ENCODE measurements around the gene ZNF385C.

Gene ZNF385C

DNA sequence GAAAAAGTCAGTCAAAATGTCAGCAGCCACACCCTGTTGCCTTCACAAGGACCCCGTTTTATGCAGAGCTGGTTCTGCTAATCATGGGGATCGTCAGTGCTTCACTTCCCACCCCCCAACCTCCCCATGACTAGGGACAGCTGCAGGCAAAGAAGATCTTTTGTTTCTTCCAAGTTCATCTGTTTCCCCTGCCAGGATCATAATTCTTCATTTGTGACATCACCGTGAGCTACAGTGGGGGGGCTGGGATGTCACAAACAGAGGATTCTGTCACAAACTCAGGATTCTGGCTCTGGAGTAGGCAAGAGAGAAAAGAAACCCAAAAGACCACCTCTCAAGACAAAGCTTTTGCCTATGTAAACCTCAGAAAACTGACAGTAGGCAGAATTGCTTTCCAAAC is 105.7 kb downstream of the ZNF385C start:
- H3K4me3 ChIP-seq (ENCODE audit: low read depth in 1 of 2, low read length in 2 of 2): no peak overlapping the region
- no peak overlapping the region for H3K27ac ChIP-seq (ENCODE audit: low read length)
- H3K36me3 ChIP-seq (ENCODE audit: insufficient read depth, low read length): peaks cover 94% of the 10 kb centered on the region
- H4K20me1 ChIP-seq (ENCODE audit: insufficient read depth, low read length): peaks cover 7% of the 10 kb centered on the region; the same call in 1 of the 2 replicates
- DNase-seq (no peak), ATAC-seq (ENCODE audit: insufficient read depth, low read depth) (no peak)
- no peaks in the 10 kb centered on the region for H3K27me3 ChIP-seq (ENCODE audit: insufficient read depth, low read length, poor library complexity)
- H3K4me2 ChIP-seq (ENCODE audit: insufficient read depth, low read length): no peak overlapping the region
- H3K4me1 ChIP-seq (ENCODE audit: insufficient read depth, low read length): no peaks in the 10 kb centered on the region
- no peak for TF ChIP-seq EZH2 (IDR thresholded peaks at IDR 0.05; ENCODE audit: borderline replicate concordance, low read depth, low read length, severe bottlenecking)
- TF ChIP-seq, protein P1, sequence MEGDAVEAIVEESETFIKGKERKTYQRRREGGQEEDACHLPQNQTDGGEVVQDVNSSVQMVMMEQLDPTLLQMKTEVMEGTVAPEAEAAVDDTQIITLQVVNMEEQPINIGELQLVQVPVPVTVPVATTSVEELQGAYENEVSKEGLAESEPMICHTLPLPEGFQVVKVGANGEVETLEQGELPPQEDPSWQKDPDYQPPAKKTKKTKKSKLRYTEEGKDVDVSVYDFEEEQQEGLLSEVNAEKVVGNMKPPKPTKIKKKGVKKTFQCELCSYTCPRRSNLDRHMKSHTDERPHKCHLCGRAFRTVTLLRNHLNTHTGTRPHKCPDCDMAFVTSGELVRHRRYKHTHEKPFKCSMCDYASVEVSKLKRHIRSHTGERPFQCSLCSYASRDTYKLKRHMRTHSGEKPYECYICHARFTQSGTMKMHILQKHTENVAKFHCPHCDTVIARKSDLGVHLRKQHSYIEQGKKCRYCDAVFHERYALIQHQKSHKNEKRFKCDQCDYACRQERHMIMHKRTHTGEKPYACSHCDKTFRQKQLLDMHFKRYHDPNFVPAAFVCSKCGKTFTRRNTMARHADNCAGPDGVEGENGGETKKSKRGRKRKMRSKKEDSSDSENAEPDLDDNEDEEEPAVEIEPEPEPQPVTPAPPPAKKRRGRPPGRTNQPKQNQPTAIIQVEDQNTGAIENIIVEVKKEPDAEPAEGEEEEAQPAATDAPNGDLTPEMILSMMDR (IDR thresholded peaks at IDR 0.05; ENCODE audit: borderline replicate concordance, extremely low read depth, low read length, poor library complexity, severe bottlenecking): no peak
- H3K79me2 ChIP-seq (ENCODE audit: insufficient read depth, low read length): 0 out of 2 replicates have a peak, but pooled peaks cover 5% of the 10 kb centered on the region
- H3K9me3 ChIP-seq (ENCODE audit: insufficient read depth, low read length, severe bottlenecking): no peaks in the 10 kb centered on the region
- no peak overlapping the region for H3K9ac ChIP-seq (ENCODE audit: low read depth, low read length)
- H2AFZ ChIP-seq (ENCODE audit: low read depth, low read length): no peak overlapping the region

DNA sequence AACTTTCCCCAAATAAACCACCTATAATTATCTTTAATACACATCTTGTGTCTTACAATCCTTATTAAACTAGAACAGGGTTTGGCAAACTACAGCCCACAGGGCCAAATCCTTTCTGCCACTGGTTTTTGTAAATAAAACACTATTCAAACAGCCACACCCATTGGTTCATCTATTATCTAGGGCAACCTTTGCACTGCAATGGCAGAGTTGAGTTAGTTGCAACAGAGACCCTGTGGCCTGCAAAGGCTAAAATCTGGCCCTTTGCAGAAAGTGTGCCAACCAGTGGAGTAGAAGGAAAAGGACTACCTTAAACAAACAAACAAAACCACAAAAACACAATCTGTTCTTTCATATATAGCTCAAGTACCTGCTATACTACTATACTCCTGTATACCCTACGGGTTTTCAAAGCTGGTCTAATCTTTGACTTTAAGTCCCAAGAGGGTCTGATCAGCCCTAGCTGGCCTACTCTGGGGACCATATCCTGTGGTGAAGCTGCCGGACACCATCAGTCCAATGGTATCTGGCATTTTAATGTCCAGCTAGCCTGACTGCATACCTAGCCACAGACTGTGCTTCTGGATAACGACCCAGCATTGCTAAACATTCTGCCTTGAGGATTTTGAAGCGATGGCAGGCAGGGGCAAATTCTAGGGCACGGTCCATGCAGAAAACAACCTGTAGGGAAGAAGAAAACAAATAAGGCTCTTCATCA is 108.4 kb downstream of the ZNF385C start:
- Histone ChIP-seq H3K27ac (ENCODE audit: low read length) (no peak overlapping the region), H4K20me1 (ENCODE audit: insufficient read depth, low read length) (0 out of 2 replicates have a peak, but pooled peaks cover 2% of the 10 kb centered on the region), H2AFZ (ENCODE audit: low read depth, low read length) (no peak overlapping the region), H3K36me3 (ENCODE audit: insufficient read depth, low read length) (peaks cover 93% of the 10 kb centered on the region), H3K4me3 (ENCODE audit: low read depth in 1 of 2, low read length in 2 of 2) (no peak overlapping the region), H3K4me2 (ENCODE audit: insufficient read depth, low read length) (no peak overlapping the region), H3K4me1 (ENCODE audit: insufficient read depth, low read length) (no peaks in the 10 kb centered on the region), H3K27me3 (ENCODE audit: insufficient read depth, low read length, poor library complexity) (no peaks in the 10 kb centered on the region), H3K79me2 (ENCODE audit: insufficient read depth, low read length) (0 out of 2 replicates have a peak, but pooled peaks cover 5% of the 10 kb centered on the region), H3K9me3 (ENCODE audit: insufficient read depth, low read length, severe bottlenecking) (no peaks in the 10 kb centered on the region), H3K9ac (ENCODE audit: low read depth, low read length) (no peak overlapping the region)
- no peak for ATAC-seq (ENCODE audit: insufficient read depth, low read depth)
- DNase-seq: no peak
- TF ChIP-seq, protein P1 (IDR thresholded peaks at IDR 0.05; ENCODE audit: borderline replicate concordance, extremely low read depth, low read length, poor library complexity, severe bottlenecking): no peak
- no peak for TF ChIP-seq EZH2 (IDR thresholded peaks at IDR 0.05; ENCODE audit: borderline replicate concordance, low read depth, low read length, severe bottlenecking)

DNA sequence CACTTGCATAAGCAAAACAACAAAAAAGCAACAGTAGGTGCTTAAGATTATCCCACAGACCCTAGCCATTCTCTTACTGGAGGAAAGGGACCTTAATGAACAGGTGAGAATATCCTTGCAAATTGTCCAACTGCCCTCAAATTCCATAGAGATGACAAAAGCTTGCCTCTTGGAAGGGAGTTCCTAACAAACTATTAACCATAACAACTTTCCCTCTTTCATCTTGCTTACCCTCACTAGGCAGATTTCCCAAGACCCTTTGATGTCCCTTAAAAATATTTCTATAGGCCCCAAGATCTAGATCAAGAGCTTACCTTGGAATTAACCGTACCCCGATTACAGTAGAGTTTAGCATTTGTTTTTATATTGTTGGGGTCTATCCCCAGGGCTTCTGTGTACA is 109.9 kb downstream of the ZNF385C start:
- Histone ChIP-seq H3K4me2 (ENCODE audit: insufficient read depth, low read length) (no peak overlapping the region), H3K36me3 (ENCODE audit: insufficient read depth, low read length) (peaks cover 96% of the 10 kb centered on the region), H3K79me2 (ENCODE audit: insufficient read depth, low read length) (0 out of 2 replicates have a peak, but pooled peaks cover 5% of the 10 kb centered on the region), H3K4me1 (ENCODE audit: insufficient read depth, low read length) (no peaks in the 10 kb centered on the region), H3K27ac (ENCODE audit: low read length) (no peak overlapping the region), H4K20me1 (ENCODE audit: insufficient read depth, low read length) (0 out of 2 replicates have a peak, but pooled peaks cover 2% of the 10 kb centered on the region), H3K4me3 (ENCODE audit: low read depth in 1 of 2, low read length in 2 of 2) (no peak overlapping the region), H3K9ac (ENCODE audit: low read depth, low read length) (no peak overlapping the region), H2AFZ (ENCODE audit: low read depth, low read length) (no peak overlapping the region), H3K27me3 (ENCODE audit: insufficient read depth, low read length, poor library complexity) (no peaks in the 10 kb centered on the region), H3K9me3 (ENCODE audit: insufficient read depth, low read length, severe bottlenecking) (no peaks in the 10 kb centered on the region)
- no peak for TF ChIP-seq EZH2 (IDR thresholded peaks at IDR 0.05; ENCODE audit: borderline replicate concordance, low read depth, low read length, severe bottlenecking)
- TF ChIP-seq, protein P1 (IDR thresholded peaks at IDR 0.05; ENCODE audit: borderline replicate concordance, extremely low read depth, low read length, poor library complexity, severe bottlenecking): no peak
- ATAC-seq (ENCODE audit: insufficient read depth, low read depth) (no peak), DNase-seq (no peak)
